ENCODE measurements around the gene ENAH. TPM values are rescaled to one million over a fixed set of nuclear protein-coding genes. Genes with fewer than 3 reads are reported as not detected.

The ENAH gene
- total and polyA plus RNA-seq, 7 experiments from 2014 or later = 0.08 to 0.42 (median 0.16) TPM; not detected in 4

GRCh38 chr1:225460021-225460736 is 192.7 kb downstream of the ENAH start:
- Histone ChIP-seq H3K27me3 (ENCODE audit: control insufficient read depth in 2 of 2, insufficient read depth in 2 of 2, low read length in 2 of 2) (no peaks in the 10 kb centered on the region), H3K9me3 (ENCODE audit: control insufficient read depth in 2 of 3, low read length in 3 of 3) (no peaks in the 10 kb centered on the region), H3K4me1 (ENCODE audit: control insufficient read depth in 2 of 2, insufficient read depth in 2 of 2, low read length in 2 of 2) (peaks cover 11 to 33% of the 10 kb centered on the region in 2 donors), H3K4me3 (ENCODE audit: low read length) (no peak overlapping the region), H3K27ac (ENCODE audit: low read depth, low read length) (no peak overlapping the region), H3K36me3 (ENCODE audit: control insufficient read depth in 2 of 3, insufficient read depth in 3 of 3, low read length in 3 of 3) (no peaks in the 10 kb centered on the region)
- intact Hi-C loops (cut with micrococcal nuclease) = no loop called here
- peak overlapping the region in 3 of 10 donors; percentile 43 to 61 (median 57) for H3K4me3 Mint-ChIP-seq
- POLR2A ChIA-PET = interaction anchor here (1.0 to 2.9 kb wide), 5 partner anchors 8 to 32 kb away, joined by 3 to 17 read pairs (median 9); partner anchors contain the start of gene LBR
- CTCF ChIA-PET = interaction anchor here (0.5 to 1.0 kb wide), 3 partner anchors 14 to 22 kb away, joined by 3 to 5 read pairs (median 3); no protein-coding TSS in a partner anchor
- ATAC-seq = peak; percentile 52
- peaks cover 0 to 3% (median 0%) of the 10 kb centered on the region in 11 donors for H3K9me3 Mint-ChIP-seq
- DNase-seq = no peak
- H3K36me3 Mint-ChIP-seq = peaks cover 0 to 2% (median 0%) of the 10 kb centered on the region in 5 donors
- H3K4me1 Mint-ChIP-seq = peaks cover 16 to 52% (median 35%) of the 10 kb centered on the region in 7 donors
- peak overlapping the region in 4 of 9 donors; percentile 15 to 86 (median 47) for H3K27ac Mint-ChIP-seq
- peaks cover 0 to 3% (median 0%) of the 10 kb centered on the region in 5 donors for H3K27me3 Mint-ChIP-seq

GRCh38 chr1:225458222-225458631 is 194.7 kb downstream of the ENAH start:
- Histone ChIP-seq H3K4me3 (ENCODE audit: low read length) (no peak overlapping the region), H3K4me1 (ENCODE audit: control insufficient read depth in 2 of 2, insufficient read depth in 2 of 2, low read length in 2 of 2) (peaks cover 11 to 36% of the 10 kb centered on the region in 2 donors), H3K27me3 (ENCODE audit: control insufficient read depth in 2 of 2, insufficient read depth in 2 of 2, low read length in 2 of 2) (no peaks in the 10 kb centered on the region), H3K36me3 (ENCODE audit: control insufficient read depth in 2 of 3, insufficient read depth in 3 of 3, low read length in 3 of 3) (no peaks in the 10 kb centered on the region), H3K27ac (ENCODE audit: low read depth, low read length) (no peak overlapping the region), H3K9me3 (ENCODE audit: control insufficient read depth in 2 of 3, low read length in 3 of 3) (no peaks in the 10 kb centered on the region)
- Mint-ChIP-seq H3K36me3 (peaks cover 0 to 5% (median 0%) of the 10 kb centered on the region in 5 donors), H3K27ac (peak overlapping the region in 1 of 9 donors; percentile 64), H3K4me3 (no peak overlapping the region), H3K27me3 (peaks cover 0 to 3% (median 0%) of the 10 kb centered on the region in 5 donors), H3K4me1 (peaks cover 23 to 58% (median 39%) of the 10 kb centered on the region in 7 donors), H3K9me3 (peaks cover 0 to 2% (median 0%) of the 10 kb centered on the region in 11 donors)
- intact Hi-C loops (cut with micrococcal nuclease) = no loop called here
- CTCF ChIA-PET = no interaction called here
- no peak for DNase-seq
- POLR2A ChIA-PET = interaction anchor here (0.8 to 2.7 kb wide), 2 partner anchors 9 to 13 kb away, joined by 5 to 7 read pairs; no protein-coding TSS in a partner anchor
- ATAC-seq = no peak

- CTCF ChIA-PET = no interaction called here
- Histone ChIP-seq H3K9me3 (ENCODE audit: control insufficient read depth in 2 of 3, low read length in 3 of 3) (no peaks in the 10 kb centered on the region), H3K27me3 (ENCODE audit: control insufficient read depth in 2 of 2, insufficient read depth in 2 of 2, low read length in 2 of 2) (no peaks in the 10 kb centered on the region), H3K36me3 (ENCODE audit: control insufficient read depth in 2 of 3, insufficient read depth in 3 of 3, low read length in 3 of 3) (no peaks in the 10 kb centered on the region), H3K4me1 (ENCODE audit: control insufficient read depth in 2 of 2, insufficient read depth in 2 of 2, low read length in 2 of 2) (peaks cover 0 to 9% of the 10 kb centered on the region in 2 donors), H3K4me3 (ENCODE audit: low read length) (no peak overlapping the region), H3K27ac (ENCODE audit: low read depth, low read length) (no peak overlapping the region)
- DNase-seq = peak in 1 of 9 donors; percentile 69
- Mint-ChIP-seq H3K9me3 (peaks cover 0 to 4% (median 0%) of the 10 kb centered on the region in 11 donors), H3K27me3 (peaks cover 0 to 3% (median 0%) of the 10 kb centered on the region in 5 donors), H3K27ac (peak overlapping the region in 3 of 9 donors; percentile 6 to 88 (median 78)), H3K4me3 (peak overlapping the region in 2 of 10 donors; percentile 49 to 71), H3K4me1 (peaks cover 24 to 45% (median 30%) of the 10 kb centered on the region in 7 donors), H3K36me3 (peaks cover 0 to 7% (median 0%) of the 10 kb centered on the region in 5 donors)
- ATAC-seq = peak; percentile 91
- POLR2A ChIA-PET = interaction anchor here (1.0 to 3.1 kb wide), 3 partner anchors 9 to 26 kb away, joined by 3 to 16 read pairs (median 6); no protein-coding TSS in a partner anchor
- intact Hi-C loops (cut with micrococcal nuclease) = loop anchor here in 1 of 2 donors (1.0 kb wide), 1 partner anchor 9 kb away; no protein-coding TSS in a partner anchor
These were observed 198.2 kb downstream of the ENAH start for GRCh38 chr1:225454733-225455132.

- peaks cover 0 to 4% (median 0%) of the 10 kb centered on the region in 11 donors for H3K9me3 Mint-ChIP-seq
- peaks cover 24 to 45% (median 30%) of the 10 kb centered on the region in 7 donors for H3K4me1 Mint-ChIP-seq
- ATAC-seq (no peak), DNase-seq (no peak)
- H3K27ac ChIP-seq (ENCODE audit: low read depth, low read length) = no peak overlapping the region
- intact Hi-C loops (cut with micrococcal nuclease) = loop anchor here in 1 of 2 donors (1.0 kb wide), 1 partner anchor 9 kb away; no protein-coding TSS in a partner anchor
- ChIA-PET CTCF (no interaction called here), POLR2A (interaction anchor here (1.0 to 3.1 kb wide), 3 partner anchors 8 to 26 kb away, joined by 3 to 16 read pairs (median 6); no protein-coding TSS in a partner anchor)
- H3K4me3 ChIP-seq (ENCODE audit: low read length) = no peak overlapping the region
- peaks cover 0 to under 1% (median 0%) of the 10 kb centered on the region in 5 donors for H3K27me3 Mint-ChIP-seq
- H3K36me3 Mint-ChIP-seq = peaks cover 0 to 7% (median 0%) of the 10 kb centered on the region in 5 donors
- peaks cover 0 to 9% of the 10 kb centered on the region in 2 donors for H3K4me1 ChIP-seq (ENCODE audit: control insufficient read depth in 2 of 2, insufficient read depth in 2 of 2, low read length in 2 of 2)
- H3K27ac Mint-ChIP-seq = peak overlapping the region in 2 of 9 donors; percentile 18 to 88
- H3K27me3 ChIP-seq (ENCODE audit: control insufficient read depth in 2 of 2, insufficient read depth in 2 of 2, low read length in 2 of 2) = no peaks in the 10 kb centered on the region
- peak overlapping the region in 1 of 10 donors; percentile 71 for H3K4me3 Mint-ChIP-seq
- no peaks in the 10 kb centered on the region for H3K9me3 ChIP-seq (ENCODE audit: control insufficient read depth in 2 of 3, low read length in 3 of 3)
- H3K36me3 ChIP-seq (ENCODE audit: control insufficient read depth in 2 of 3, insufficient read depth in 3 of 3, low read length in 3 of 3) = no peaks in the 10 kb centered on the region
These were observed 198.9 kb downstream of the ENAH start for GRCh38 chr1:225453797-225454648.

- no peak overlapping the region for H3K27ac Mint-ChIP-seq
These were observed 200.9 kb downstream of the ENAH start for GRCh38 chr1:225451840-225452515.

More at GRCh38 chr1:225451840-225452515, 200.9 kb downstream of the ENAH start:
- Histone ChIP-seq H3K27me3 (ENCODE audit: control insufficient read depth in 2 of 2, insufficient read depth in 2 of 2, low read length in 2 of 2) (no peaks in the 10 kb centered on the region), H3K4me3 (ENCODE audit: low read length) (no peak overlapping the region), H3K36me3 (ENCODE audit: control insufficient read depth in 2 of 3, insufficient read depth in 3 of 3, low read length in 3 of 3) (no peaks in the 10 kb centered on the region), H3K9me3 (ENCODE audit: control insufficient read depth in 2 of 3, low read length in 3 of 3) (no peaks in the 10 kb centered on the region), H3K27ac (ENCODE audit: low read depth, low read length) (no peak overlapping the region), H3K4me1 (ENCODE audit: control insufficient read depth in 2 of 2, insufficient read depth in 2 of 2, low read length in 2 of 2) (peaks cover 0 to 9% of the 10 kb centered on the region in 2 donors)
- intact Hi-C loops (cut with micrococcal nuclease) = no loop called here
- no peak for ATAC-seq
- DNase-seq = no peak
- H3K27me3 Mint-ChIP-seq = no peaks in the 10 kb centered on the region
- POLR2A ChIA-PET = interaction anchor here (1.0 to 2.0 kb wide), 4 partner anchors 9 to 26 kb away, joined by 3 to 11 read pairs (median 4); partner anchors contain the start of gene LBR
- peaks cover 30 to 45% (median 39%) of the 10 kb centered on the region in 7 donors for H3K4me1 Mint-ChIP-seq
- H3K4me3 Mint-ChIP-seq = no peak overlapping the region
- CTCF ChIA-PET = no interaction called here
- H3K36me3 Mint-ChIP-seq = peaks cover 0 to 7% (median 0%) of the 10 kb centered on the region in 5 donors
- H3K9me3 Mint-ChIP-seq = peaks cover 0 to 5% (median 0%) of the 10 kb centered on the region in 11 donors

All from naive thymus-derived CD4-positive, alpha-beta T cell (primary cell).